Neural progenitor cell (in vitro differentiated cells): Measurements from ENCODE around the gene EXOSC10. TPM values are rescaled to one million over a fixed set of nuclear protein-coding genes. Genes with fewer than 3 reads are reported as not detected.

ENCODE experiments used
- DNase-seq: peaks from one replicate; pipeline ENCODE4 v3.0.0-alpha.2; 2016; ENCODE audit warnings: low spot score
- H2AFZ ChIP-seq: fragments of 200-600 bp; sonication (generic); replicated peaks from 2 replicates; pipeline ENCODE4 v1.6.1; 2016; ENCODE audit warnings: antibody characterized with exemption
- H3F3A ChIP-seq: fragments of 200-600 bp; sonication (generic); 2 replicates; pipeline ENCODE4 v1.6.1; 2016; ENCODE audit warnings: antibody characterized with exemption, low read depth
- H3K27ac ChIP-seq: fragments of 200-600 bp; sonication (generic); 2 replicates; pipeline ENCODE4 v1.5.1; 2016; ENCODE audit warnings: mild to moderate bottlenecking
- H3K27me3 ChIP-seq: fragments of 200-600 bp; sonication (generic); 2 replicates; pipeline ENCODE4 v1.6.1; 2016; ENCODE audit warnings: mild to moderate bottlenecking, moderate library complexity
- H3K36me3 ChIP-seq: fragments of 200-600 bp; sonication (generic); 2 replicates; pipeline ENCODE4 v1.5.1; 2016
- H3K4me1 ChIP-seq: fragments of 200-600 bp; sonication (generic); 2 replicates; pipeline ENCODE4 v1.6.1; 2016; ENCODE audit warnings: mixed run types
- H3K4me2 ChIP-seq: fragments of 200-600 bp; sonication (generic); 2 replicates; pipeline ENCODE4 v1.6.1; 2016
- H3K4me3 ChIP-seq: fragments of 200-600 bp; sonication (generic); 2 replicates; pipeline ENCODE4 v1.5.1; 2016
- H3K79me2 ChIP-seq: fragments of 200-600 bp; sonication (generic); 2 replicates; pipeline ENCODE4 v1.6.1; 2016; ENCODE audit warnings: low read depth
- H3K9ac ChIP-seq: fragments of 200-600 bp; sonication (generic); 2 replicates; pipeline ENCODE4 v1.6.1; 2016
- H3K9me3 ChIP-seq: fragments of 200-600 bp; sonication (generic); 2 replicates; pipeline ENCODE4 v1.5.1; 2016; ENCODE audit warnings: low read depth
- H4K20me1 ChIP-seq: fragments of 200-600 bp; sonication (generic); 2 replicates; pipeline ENCODE4 v1.6.1; 2016; ENCODE audit warnings: low read depth
- H3K27ac Mint-ChIP-seq: 3 replicates; pipeline ENCODE4 v1.8.0; 2021; ENCODE audit warnings: mixed read lengths
- H3K27me3 Mint-ChIP-seq: 2 replicates; pipeline ENCODE4 v1.8.0; 2022; ENCODE audit warnings: low read depth, mild to moderate bottlenecking, inconsistent platforms, moderate library complexity, mixed read lengths; ENCODE audit not compliant: insufficient read depth
- H3K36me3 Mint-ChIP-seq: 3 replicates; pipeline ENCODE4 v1.8.0; 2021; ENCODE audit warnings: mixed read lengths
- H3K4me1 Mint-ChIP-seq: 3 replicates; pipeline ENCODE4 v1.8.0; 2021; ENCODE audit warnings: mixed read lengths
- H3K4me3 Mint-ChIP-seq: 3 replicates; pipeline ENCODE4 v1.8.0; 2021; ENCODE audit warnings: mild to moderate bottlenecking, moderate library complexity, mixed read lengths
- H3K9me3 Mint-ChIP-seq: 3 replicates; pipeline ENCODE4 v1.8.0; 2020; ENCODE audit warnings: mixed read lengths
- EZH2 ChIP-seq: fragments of 200-600 bp; sonication (generic); IDR thresholded peaks from 2 replicates; pipeline ENCODE4 v1.6.1; 2017; ENCODE audit warnings: antibody characterized with exemption, mild to moderate bottlenecking, moderate library complexity
- EZH2phosphoT487 ChIP-seq: fragments of 200-600 bp; sonication (generic); IDR thresholded peaks from 2 replicates; pipeline ENCODE4 v1.6.1; 2017; ENCODE audit warnings: antibody characterized with exemption
- total RNA-seq: library from RNA; depleted of rRNA; stranded (reverse); fragments of >200 nt; gene quantifications from 2 replicates; pipeline ENCODE4 v1.2.3, GENCODE V29; 2015; ENCODE audit warnings: low replicate concordance
- TF ChIP-seq, protein P1 (sequence below): fragments of 200-600 bp; sonication (generic); IDR thresholded peaks from 2 replicates; pipeline ENCODE4 v1.5.1; 2017; ENCODE audit warnings: antibody characterized with exemption, mild to moderate bottlenecking

Gene EXOSC10
- total RNA-seq, 1 donor from 2014 or later: 102 TPM

DNA sequence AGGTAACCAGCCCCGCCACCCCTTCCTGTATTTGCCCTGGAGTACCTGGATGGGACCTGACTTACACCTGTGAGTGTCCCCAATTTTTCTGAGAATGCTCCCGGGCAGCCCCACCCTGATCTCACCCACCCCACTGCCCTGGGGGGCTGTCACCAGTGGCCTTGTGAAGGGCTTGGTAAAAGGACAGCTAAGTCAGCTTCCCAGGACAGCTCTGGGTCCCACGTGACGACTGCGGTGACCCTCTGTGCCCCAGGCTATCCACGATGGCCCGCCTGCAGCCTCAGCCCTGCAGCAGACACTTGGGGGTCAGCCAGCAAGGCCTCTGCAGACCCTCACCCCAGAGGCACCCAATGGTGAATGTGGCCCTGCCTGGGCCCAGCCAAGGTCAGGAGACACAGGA is 45.5 kb downstream of the EXOSC10 start:
- no peaks in the 10 kb centered on the region for H3K9me3 ChIP-seq
- H3K36me3 Mint-ChIP-seq: peaks cover 3% of the 10 kb centered on the region
- no peak overlapping the region for H3K27ac ChIP-seq
- H3K4me3 ChIP-seq: no peak overlapping the region
- no peaks in the 10 kb centered on the region for H3K36me3 ChIP-seq
- peaks cover 22% of the 10 kb centered on the region for H3K4me1 ChIP-seq
- H4K20me1 ChIP-seq: peaks cover 41% of the 10 kb centered on the region
- no peaks in the 10 kb centered on the region for H3K27me3 Mint-ChIP-seq
- no peak overlapping the region for H3K4me2 ChIP-seq
- H3K27me3 ChIP-seq: no peaks in the 10 kb centered on the region
- H2AFZ ChIP-seq: no peak overlapping the region
- H3K4me1 Mint-ChIP-seq: peaks cover 24% of the 10 kb centered on the region
- no peaks in the 10 kb centered on the region for H3K9me3 Mint-ChIP-seq
- H3K9ac ChIP-seq: no peak overlapping the region
- H3K27ac Mint-ChIP-seq: no peak overlapping the region
- no peak overlapping the region for H3K4me3 Mint-ChIP-seq
- TF ChIP-seq, protein P1, sequence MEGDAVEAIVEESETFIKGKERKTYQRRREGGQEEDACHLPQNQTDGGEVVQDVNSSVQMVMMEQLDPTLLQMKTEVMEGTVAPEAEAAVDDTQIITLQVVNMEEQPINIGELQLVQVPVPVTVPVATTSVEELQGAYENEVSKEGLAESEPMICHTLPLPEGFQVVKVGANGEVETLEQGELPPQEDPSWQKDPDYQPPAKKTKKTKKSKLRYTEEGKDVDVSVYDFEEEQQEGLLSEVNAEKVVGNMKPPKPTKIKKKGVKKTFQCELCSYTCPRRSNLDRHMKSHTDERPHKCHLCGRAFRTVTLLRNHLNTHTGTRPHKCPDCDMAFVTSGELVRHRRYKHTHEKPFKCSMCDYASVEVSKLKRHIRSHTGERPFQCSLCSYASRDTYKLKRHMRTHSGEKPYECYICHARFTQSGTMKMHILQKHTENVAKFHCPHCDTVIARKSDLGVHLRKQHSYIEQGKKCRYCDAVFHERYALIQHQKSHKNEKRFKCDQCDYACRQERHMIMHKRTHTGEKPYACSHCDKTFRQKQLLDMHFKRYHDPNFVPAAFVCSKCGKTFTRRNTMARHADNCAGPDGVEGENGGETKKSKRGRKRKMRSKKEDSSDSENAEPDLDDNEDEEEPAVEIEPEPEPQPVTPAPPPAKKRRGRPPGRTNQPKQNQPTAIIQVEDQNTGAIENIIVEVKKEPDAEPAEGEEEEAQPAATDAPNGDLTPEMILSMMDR: no peak
- TF ChIP-seq EZH2: no peak
- TF ChIP-seq EZH2phosphoT487: no peak
- peaks cover 14% of the 10 kb centered on the region for H3F3A ChIP-seq
- H3K79me2 ChIP-seq: peaks cover 16% of the 10 kb centered on the region
- no peak for DNase-seq

DNA sequence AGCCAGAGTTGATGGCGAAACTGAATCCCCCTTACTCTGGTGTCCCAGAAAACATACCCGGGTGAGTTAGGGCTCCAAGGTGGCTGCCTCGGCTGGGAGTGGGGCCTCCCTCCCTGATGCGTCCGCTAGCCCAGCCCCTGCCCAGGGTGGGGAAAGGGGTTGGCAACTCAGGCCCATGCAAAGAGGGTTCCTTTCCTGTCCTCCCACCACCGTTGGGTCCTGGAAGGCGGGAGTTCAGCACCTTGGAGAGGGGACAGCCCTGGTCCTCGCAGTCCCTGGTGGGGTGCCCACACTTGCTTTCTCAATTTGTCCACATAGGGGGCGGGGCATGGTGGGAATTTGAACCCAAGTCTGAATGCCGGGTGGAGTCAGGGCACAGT is 45.9 kb downstream of the EXOSC10 start:
- peaks cover 3% of the 10 kb centered on the region for H3K36me3 Mint-ChIP-seq
- H3K79me2 ChIP-seq: peaks cover 11% of the 10 kb centered on the region
- H3K27me3 ChIP-seq: no peaks in the 10 kb centered on the region
- H4K20me1 ChIP-seq: peaks cover 36% of the 10 kb centered on the region
- H3F3A ChIP-seq: peaks cover 14% of the 10 kb centered on the region
- no peak overlapping the region for H3K9ac ChIP-seq
- H3K27ac Mint-ChIP-seq: no peak overlapping the region
- H3K36me3 ChIP-seq: no peaks in the 10 kb centered on the region
- no peak for TF ChIP-seq EZH2
- TF ChIP-seq, protein P1: no peak
- TF ChIP-seq EZH2phosphoT487: no peak
- H3K9me3 Mint-ChIP-seq: no peaks in the 10 kb centered on the region
- no peak overlapping the region for H2AFZ ChIP-seq
- H3K9me3 ChIP-seq: no peaks in the 10 kb centered on the region
- H3K4me1 Mint-ChIP-seq: peaks cover 20% of the 10 kb centered on the region
- peaks cover 17% of the 10 kb centered on the region for H3K4me1 ChIP-seq
- H3K4me2 ChIP-seq: no peak overlapping the region
- H3K4me3 Mint-ChIP-seq: no peak overlapping the region
- no peak overlapping the region for H3K27ac ChIP-seq
- H3K4me3 ChIP-seq: no peak overlapping the region
- H3K27me3 Mint-ChIP-seq: no peaks in the 10 kb centered on the region
- DNase-seq: peak; percentile 79

DNA sequence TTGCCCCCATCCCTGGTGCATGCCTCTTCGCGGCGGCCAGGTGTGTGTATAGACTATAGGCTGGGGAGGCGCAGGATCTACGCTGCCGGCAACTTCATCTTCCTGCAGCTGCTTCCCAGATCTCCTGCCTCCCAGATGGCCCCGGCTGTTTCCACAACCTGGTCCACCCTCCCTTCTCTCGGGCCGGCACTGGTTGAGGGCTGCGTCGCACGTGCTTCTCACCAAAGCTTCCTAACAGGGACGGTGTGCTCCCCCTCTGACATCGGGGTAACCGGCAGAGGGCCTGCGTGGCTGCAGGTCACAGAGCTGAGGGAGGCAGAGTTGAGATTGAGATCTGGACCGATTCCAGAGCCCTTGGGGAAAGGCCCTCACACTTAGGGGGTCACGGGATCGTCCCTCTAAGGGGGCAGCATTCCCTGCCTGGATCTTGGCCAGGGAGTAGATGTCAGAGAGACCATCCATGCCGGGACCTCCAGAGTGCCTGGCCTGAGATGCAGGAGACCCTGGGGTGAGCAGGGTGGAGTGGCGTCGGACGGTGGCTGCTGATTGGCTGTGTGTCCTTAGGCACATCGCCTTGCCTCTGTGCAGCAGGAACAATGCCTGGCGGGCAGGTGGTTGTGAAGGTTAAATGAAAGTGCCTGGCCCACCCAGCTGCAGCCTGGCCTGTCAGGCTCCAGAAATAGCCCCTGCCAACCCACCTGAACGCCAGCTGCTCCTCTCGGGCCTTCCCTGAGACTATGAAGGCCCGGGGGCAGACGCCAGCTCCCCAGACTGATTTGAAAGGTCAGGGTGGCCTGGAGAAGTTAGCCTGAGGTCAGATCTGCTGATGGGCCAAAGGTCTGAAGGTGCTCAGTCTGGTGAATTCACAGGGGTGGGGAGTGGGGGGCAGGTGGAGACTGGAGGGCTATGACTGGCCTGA is 46.6 kb downstream of the EXOSC10 start:
- H3K4me2 ChIP-seq: no peak overlapping the region
- Mint-ChIP-seq H3K4me3 (no peak overlapping the region), H3K4me1 (peaks cover 18% of the 10 kb centered on the region), H3K36me3 (peaks cover 3% of the 10 kb centered on the region), H3K27ac (no peak overlapping the region), H3K9me3 (no peaks in the 10 kb centered on the region), H3K27me3 (no peaks in the 10 kb centered on the region)
- no peak overlapping the region for H2AFZ ChIP-seq
- TF ChIP-seq EZH2 (no peak), EZH2phosphoT487 (no peak)
- TF ChIP-seq, protein P1: no peak
- no peaks in the 10 kb centered on the region for H3K36me3 ChIP-seq
- H3K9me3 ChIP-seq: no peaks in the 10 kb centered on the region
- H3K27ac ChIP-seq: no peak overlapping the region
- peaks cover 6% of the 10 kb centered on the region for H3K79me2 ChIP-seq
- no peaks in the 10 kb centered on the region for H3K27me3 ChIP-seq
- no peak for DNase-seq
- no peak overlapping the region for H3K9ac ChIP-seq
- peaks cover 30% of the 10 kb centered on the region for H4K20me1 ChIP-seq
- H3K4me1 ChIP-seq: peaks cover 16% of the 10 kb centered on the region
- H3K4me3 ChIP-seq: no peak overlapping the region
- H3F3A ChIP-seq: peaks cover 14% of the 10 kb centered on the region
